Measurements from ENCODE around the gene ESR2.
"Not testable (repeated sequence)": the region's sequence is repeated elsewhere in the genome, so short reads cannot be mapped to it uniquely, and the experiment has no call there.

Gene ESR2

DNA sequence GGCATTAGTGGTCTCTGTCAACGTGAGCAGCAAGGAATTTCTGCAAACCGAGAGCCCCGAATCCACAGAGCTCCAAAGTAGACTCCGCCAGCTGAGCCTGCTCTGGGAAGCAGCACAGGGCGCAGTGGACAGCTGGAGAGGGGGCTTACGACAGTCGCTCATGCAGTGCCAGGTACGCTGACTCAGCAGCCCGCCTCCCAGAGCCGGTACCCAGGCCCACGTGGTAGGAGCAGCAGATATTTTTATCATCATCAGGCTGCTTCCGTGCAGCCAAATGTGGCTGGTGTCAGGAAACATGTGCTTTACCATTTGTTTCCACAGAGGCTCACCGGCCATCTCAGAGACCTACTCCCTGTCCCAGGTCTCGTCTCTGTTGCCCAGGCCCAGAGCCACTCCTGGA lies 73.7 kb downstream of the ESR2 start:
- DNase-seq (ENCODE audit: low read depth) = no peak

DNA sequence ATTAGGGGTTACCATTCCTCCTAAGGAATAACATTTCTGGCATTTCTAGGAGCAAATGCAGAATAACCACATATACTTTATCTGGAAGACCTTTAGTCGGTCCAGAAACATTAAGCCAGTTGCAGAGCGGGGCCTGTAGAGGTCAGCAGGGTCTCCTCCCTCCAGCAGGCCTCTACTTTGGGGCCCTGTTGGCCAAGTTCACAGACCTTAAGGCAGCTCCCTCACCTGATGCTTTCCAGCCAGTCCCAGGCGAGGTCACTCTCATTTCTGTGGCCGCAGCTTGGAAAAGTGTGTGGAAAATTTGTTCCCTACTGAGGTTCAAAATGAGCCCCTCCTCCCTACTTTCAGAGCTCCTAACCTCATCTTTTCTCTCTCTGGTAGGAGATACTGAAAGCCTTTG lies 74.1 kb downstream of the ESR2 start:
- no peak for DNase-seq (ENCODE audit: low read depth)

DNA sequence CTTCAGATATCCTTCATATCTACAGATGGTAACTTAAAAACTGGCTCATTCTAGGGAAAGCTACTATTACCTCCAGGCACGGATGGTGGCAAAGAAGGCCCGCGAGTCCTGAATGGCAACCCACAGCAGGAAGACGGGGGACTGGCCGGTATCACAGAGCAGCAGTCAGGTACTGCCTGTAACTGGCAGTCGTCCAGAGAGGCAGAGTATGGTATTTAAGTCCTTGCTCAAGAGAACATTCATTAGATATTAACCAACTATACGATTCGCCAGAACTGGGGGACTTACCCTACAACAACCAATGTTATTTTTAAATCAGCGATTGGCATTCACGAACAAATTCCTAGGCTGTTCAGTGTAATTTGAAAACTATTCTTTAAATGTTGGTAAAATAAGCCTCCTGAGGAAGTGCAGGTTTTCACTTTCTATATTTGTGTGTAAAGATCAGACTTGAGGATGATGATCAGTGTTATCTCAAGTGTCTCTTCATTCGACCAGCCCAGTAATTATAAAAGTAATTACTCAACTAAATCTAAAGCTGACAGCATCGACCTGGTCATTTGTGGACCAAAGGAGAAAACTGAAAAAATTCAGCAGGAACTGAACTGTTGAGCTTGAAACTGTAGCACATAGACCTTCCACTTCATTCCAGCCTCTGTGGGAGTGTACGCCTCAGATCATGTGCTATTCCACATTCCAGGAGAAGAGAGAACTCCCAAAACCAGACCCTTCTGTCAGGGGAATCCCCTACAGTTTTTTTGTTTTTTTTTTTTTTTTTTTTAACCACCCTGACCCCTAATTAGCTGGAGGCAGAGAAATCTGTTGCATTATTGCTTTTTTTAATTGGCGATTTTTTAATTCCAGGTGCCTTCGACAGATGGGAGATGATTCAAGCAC lies 75.6 kb downstream of the ESR2 start:
- no peak for DNase-seq (ENCODE audit: low read depth)

DNA sequence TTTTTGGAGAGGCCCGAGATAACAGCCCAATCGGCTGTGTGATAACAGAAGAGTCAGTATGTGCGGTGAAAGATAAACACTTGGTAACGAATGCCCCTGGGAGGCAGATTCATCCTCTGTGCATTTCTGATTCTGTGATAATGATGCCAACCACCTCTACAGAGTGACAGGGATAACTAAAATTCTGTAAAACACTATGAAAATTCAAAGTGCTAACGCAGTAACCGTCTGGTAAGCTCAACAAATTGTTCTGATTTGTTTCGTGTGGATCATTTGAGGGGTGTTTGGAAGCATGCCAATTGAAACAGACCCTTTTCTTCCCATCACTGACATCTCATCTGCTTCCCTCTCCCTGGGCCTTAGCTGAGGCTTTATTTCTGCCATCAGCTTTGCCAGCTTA lies 76.3 kb downstream of the ESR2 start:
- no peak for DNase-seq (ENCODE audit: low read depth)

DNA sequence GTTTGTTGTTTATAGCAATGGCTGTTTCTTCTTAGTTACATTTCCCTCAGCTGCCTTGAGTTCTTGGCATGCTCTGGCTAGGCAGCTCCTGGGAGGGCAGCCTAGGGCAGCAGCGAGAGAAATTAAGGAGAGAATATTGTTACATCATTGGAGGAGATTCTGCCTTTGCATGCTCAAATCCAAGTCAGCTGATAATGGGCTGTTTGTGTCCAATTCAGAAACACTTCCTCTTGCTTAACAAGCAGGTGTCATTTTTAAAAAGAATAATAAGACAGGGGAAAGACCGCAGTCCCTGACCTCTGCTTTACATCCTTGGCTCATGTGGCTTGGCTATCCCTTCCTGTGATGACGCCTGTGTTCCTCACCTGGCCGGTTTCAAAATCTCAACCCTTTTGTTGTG lies 76.9 kb downstream of the ESR2 start:
- DNase-seq (ENCODE audit: low read depth) = no peak

DNA sequence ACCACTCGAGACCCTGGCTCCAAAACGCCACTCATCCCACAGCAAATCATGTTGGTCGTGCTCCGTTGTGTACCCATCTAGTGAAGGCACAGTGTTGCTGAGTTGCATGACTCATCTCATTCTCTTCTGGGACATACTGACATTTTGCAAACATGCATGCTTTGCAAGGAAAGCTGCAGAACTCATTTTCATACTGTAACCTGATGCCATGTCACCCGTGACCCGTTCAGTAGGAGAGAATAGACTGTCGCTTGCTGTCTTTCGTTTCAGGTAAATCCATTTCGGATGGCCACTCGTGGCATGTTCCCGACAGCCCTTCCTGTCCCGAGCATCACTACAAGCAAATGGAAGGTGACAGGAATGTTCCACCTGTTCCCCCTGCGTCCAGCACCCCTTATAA lies 78.2 kb downstream of the ESR2 start:
- DNase-seq (ENCODE audit: low read depth) = no peak

DNA sequence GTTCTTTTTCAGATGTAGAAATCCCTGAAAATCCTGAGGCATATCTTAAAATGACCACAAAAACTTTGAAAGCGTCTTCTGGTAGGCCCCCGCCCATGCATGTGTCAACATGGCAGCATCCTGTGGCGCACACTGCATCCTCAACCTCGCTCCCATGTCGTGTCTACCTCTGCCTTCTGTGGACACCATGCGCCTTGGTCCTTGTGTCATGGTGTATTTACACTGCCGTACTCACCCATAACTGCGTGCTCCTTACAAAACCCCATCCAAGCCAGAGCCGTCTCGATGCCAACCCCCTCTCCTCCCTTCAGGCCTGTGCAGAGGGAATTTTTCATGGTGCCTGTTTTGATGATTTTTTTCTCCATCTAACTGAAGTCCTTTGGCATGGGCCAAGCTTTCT lies 78.9 kb downstream of the ESR2 start:
- no peak for DNase-seq (ENCODE audit: low read depth)

DNA sequence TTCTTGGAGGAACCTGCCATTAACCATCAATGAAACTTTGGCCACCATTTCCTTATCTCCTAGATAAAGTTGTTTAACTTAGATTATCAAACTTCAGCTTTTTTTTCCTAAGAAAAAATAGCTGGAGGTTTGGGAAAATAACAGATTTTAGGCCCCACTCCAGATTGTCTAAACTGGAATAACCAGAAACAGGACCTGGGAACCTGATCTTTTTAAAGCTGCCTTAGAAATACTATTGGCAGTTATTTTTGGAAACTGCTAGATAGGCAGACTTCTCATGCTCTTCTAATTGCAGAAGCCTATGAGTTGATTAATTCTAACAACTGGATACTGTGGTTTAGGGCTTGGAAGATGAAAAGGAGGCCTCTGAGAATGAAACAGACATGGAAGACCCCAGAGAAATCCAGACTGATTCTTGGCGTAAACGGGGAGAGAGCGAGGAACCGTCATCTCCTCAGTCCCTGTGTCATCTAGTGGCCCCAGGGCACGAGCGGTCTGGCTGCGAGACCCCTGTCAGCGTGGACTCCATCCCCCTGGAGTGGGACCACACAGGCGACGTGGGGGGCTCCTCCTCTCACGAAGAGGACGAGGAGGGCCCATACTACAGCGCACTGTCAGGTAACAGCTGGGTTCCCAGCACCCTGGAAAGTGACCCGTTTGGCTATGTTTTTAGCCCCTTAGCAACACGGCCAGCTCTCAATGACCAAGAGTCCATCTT lies 80.2 kb downstream of the ESR2 start:
- no peak for DNase-seq (ENCODE audit: low read depth)

DNA sequence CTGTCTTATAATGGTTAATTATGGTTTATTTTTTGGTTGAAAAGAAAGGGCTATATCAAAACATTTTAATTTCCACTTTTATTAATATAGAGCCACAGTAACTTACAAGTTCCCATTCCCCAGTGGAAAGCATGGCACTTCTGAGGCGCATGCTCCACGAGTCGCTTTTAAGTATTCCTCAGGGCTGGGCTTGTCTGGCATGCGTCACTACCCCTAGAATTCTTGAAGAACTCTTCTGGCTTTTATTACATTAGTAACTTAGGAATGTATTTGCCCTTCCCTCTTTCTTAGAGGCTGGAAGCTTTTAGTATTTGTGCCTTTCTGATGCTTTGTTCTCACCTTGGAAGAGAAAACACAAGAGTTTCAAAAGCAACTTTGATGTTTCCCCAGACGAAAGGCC lies 81.1 kb downstream of the ESR2 start:
- DNase-seq (ENCODE audit: low read depth) = no peak

DNA sequence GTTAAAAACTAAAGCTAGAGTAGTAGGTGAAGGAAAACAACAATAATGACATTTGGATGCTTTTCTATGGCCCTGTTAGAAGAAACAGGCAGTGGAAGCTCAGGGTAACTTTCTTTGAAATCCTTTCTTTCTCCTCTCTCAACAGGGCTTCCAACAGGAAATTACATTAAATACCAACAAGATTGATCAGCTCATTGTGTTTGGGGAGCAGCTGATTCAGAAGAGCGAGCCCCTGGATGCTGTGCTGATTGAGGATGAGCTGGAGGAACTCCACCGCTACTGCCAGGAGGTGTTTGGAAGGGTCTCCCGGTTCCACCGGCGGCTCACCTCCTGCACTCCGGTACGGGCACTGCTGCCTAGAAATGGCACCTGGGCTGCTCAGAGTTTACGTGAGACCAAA lies 81.5 kb downstream of the ESR2 start:
- no peak for DNase-seq (ENCODE audit: low read depth)

DNA sequence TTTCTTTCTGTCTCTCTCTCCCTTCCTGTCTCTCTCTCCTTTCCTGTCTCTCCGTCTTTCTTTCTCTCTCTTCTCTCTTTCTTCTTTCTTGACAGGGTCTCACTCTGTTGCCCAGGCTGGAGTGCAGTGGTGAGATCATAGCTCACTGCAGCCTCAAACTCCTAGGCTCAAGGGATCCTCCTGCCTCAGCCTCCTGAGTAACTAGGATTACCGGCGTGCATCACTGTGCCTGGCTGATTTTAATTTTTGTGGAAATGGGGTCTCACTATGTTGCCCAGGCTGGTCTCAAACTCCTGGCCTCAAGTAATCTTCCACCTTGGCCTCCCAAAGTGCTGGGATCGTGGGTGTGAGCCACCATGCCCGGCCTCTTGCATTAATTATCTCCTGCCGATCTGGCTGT lies 83.3 kb downstream of the ESR2 start:
- DNase-seq (ENCODE audit: low read depth) = not testable (repeated sequence)

DNA sequence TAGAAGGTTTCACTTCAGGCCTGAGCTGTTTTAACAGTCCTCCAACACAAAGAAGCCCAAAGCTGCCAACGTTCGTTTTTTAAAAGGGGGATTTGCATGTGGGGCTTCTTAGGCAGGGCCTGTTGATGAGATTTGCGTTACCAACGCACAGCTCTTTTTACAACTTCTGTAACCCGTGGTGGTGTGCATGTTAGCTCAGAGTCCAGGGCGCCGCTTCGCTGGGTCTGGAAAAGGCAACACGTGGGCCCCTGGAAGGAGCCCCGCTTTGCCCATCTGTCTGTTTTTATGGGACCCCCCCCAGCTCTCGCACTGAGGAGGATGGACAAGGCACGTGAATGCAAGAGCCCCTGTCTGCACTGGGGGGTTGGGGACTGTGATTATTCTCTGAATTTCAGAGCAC lies 84.0 kb downstream of the ESR2 start:
- no peak for DNase-seq (ENCODE audit: low read depth)

DNA sequence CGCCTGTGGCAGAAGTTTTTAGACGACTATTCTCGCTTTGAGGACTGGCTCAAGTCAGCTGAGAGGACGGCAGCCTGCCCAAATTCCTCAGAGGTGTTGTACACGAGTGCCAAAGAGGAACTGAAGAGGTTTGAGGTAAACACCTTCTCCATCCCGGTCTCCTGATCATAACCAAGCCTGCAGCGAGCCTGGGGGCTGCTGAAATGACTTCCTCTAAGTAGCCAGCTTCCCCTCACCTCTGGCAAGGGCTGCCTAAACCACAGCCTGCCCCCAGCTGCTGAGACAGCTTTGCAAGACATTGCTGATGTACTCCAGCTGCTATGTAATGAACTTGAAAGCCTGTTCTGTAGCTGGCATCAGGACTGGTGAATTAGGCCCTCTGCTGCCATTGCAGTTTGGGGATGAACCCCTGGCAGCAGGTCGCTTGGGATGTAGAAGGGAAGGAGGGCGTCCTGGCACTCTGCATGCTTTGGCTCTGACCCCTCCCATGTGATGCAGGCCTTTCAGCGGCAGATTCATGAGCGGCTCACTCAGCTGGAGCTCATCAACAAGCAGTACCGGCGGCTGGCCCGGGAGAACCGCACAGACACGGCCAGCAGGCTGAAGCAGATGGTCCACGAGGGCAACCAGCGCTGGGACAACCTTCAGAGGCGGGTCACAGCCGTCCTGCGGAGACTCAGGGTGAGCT lies 84.6 kb downstream of the ESR2 start:
- DNase-seq (ENCODE audit: low read depth) = no peak

DNA sequence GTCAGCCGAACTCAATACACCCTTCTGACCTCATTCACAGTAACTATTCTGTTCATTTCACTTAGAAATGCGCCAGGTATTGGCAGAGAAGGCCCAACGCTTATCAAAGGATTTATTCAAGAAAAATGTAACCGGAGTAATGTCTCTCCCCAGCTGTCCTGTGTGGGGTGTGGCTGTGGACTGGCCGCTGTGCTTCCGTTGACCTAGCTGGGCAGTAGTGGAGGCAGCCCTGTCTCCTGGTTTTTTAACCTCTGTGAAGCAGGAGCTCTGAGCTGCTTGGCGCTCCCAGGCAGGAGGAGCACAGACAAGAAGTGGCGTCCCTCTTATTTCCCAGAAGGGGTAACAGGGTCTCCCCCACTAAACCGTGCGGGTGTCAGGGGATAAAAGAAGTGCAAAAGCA lies 85.2 kb downstream of the ESR2 start:
- no peak for DNase-seq (ENCODE audit: low read depth)

DNA sequence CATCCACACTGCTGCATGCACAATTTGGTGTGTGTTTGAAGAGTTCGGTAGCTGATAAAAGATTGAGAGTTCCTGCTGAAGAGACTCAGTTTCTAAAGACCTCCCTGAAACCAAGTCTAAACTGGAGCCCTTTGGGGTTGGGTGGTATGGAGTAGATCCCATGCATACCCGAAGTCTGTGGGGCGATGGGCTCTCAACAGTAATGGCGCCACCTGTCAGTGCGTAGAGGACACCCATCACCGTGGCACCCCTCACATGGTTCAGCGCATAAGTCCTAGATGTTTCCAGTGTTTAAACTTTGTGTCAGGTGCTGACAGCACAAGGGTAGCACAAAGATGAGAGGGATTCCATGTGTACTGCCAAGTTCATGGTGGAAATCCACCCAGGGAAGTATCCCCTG lies 85.9 kb downstream of the ESR2 start:
- no peak for DNase-seq (ENCODE audit: low read depth)

DNA sequence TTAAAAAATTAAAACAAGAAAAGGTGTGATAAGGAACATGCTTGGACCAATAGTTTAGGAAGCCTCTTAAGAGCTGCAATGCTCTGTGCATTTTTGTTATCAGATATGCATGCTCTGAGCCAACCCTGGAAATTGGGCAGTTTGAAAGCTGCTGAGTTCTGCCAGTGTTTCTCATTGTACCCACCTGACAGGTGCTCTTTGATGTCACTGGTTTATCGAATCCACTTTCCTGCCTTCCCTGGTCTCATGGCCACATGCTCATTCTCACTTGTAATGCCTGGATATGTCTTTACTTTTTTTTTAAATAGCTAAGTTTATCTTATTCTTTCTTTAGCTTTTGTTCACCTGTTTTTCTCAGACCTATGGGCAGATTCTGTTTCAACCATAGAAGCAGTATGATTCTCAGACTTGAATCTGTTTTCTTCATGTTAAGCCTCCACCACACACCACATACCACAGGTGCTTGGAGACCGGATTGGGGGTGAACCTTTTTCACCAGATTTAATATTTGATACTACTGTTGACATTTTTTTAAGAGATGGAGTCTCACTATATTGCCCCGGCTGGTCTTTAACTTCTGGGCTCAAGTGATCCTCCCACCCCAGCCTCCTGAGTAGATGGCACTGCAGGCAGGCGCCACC lies 90.7 kb downstream of the ESR2 start:
- DNase-seq (ENCODE audit: low read depth) = no peak

DNA sequence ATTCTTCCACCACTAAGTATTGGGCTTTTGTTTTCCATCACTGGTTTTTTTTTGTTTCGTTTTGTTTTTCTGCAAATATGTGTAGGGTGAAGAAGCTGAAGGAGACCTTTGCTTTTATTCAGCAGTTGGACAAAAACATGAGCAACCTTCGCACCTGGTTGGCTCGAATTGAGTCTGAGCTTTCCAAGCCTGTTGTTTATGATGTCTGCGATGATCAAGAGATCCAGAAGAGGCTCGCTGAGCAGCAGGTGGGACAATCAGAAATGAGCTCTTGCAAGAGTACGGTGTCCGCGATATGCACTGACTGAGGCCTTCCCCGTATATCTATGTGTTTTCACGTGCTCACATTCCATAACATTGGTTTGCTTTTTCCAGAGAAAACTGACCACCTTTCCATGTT lies 91.5 kb downstream of the ESR2 start:
- no peak for DNase-seq (ENCODE audit: low read depth)

DNA sequence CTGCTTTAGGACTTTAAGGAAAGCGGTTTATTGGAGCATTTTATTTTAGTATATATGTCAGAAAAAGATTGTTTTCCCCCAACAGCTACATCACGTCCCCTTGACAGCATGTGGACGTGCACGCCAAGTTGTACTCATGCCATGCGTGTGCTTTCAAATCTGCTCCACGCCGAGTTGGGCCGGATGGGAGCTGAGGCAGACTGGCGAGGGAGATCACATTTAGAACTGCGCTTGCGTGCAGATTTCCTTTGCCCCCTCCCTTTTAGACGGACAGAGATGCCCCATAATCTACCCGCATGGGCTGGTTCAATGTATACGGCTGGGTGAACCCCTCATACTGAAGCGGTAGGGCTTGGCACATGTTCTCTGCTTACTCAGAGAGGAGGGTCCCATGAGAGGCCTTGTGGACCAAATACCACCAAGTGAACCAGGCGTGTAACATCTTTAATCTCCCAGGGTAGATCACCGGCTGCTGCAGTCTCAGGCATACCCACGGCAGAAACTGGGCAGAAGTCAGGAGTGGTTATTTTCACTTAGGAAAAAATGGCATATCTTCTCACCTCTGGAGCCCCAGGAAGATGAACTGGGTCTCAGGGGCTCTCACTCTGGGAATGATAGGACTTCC lies 92.1 kb downstream of the ESR2 start:
- DNase-seq (ENCODE audit: low read depth) = no peak

DNA sequence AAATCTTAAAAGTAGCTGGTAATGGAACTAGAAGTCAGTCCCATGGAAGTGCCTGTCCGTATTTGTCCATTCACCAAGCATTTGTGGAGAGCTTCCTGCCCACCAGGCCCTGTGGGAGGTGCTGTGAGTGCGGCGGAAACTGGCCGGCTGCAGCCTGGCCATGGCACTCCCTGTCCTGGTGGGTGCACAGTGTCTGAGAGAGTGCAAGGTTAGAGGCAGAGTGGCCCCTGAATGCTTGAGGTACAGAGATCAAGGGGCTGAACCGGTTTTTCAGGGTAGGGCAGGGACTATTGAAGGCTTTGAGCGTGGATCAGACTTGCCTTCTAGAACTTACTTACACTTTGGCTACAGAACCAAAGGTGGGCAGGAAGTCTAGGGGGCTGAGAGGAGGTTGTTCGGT lies 92.9 kb downstream of the ESR2 start:
- DNase-seq (ENCODE audit: low read depth) = no peak

DNA sequence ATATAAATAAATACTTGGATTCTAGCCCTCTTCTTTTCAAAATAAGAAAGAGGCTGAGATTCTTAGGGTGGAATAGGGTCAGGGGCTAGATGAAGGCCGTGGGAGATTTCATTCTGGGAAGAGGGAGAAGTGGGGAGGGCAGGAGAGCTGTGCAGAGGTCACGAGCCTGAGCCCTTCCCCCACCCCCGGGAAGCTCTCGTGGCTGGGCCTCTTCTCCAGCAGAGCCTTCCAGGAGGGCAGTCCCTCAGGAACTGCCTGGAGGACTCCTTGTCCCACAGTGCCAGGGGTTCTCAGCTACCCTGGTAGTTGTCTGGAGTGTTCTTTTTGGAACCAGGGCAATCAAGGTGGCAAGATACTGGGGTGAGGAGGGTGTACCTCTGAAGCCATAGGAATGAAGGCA lies 94.0 kb downstream of the ESR2 start:
- no peak for DNase-seq (ENCODE audit: low read depth)

DNA sequence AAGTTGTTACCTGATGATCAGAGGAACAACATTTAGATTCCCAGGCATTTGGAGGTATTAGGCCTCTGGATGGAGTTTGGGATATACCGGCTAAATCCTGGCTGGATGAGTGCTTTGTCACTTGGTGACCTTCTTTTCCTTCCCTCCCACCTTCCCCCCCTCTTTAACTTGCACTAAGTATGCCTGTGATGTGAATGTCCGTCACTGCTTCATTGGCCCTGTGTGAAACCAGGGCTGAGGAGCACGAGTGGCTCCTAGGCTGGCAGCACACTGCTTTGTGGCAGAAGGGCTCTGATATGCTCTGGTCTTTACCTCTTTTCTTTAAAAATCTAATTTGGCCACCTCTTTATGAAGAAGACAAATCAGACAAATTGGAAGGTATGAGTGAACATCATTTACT lies 95.7 kb downstream of the ESR2 start:
- DNase-seq (ENCODE audit: low read depth) = no peak

DNA sequence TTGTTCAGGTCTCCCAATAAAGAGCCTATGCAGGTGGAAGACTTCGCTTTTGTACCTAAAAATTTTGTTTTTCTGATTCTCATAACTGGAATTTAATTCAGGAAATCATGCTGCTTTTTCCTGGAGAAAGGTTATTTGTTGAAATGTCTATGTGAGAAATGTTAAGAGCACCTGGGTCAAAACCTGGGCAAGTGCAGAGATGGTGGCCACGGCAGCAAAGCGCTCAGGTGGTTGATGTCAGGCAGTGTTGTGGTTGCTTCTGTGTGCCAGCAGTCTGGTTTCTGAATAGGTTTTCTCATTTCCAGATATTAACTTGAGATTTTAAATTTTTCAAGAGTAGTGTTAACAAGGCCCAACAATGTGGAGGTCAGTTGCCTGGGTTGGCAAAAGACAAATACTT lies 96.2 kb downstream of the ESR2 start:
- no peak for DNase-seq (ENCODE audit: low read depth)

All from activated T-helper 1 cell treated with Interleukin-2 at 50 U/mL for 16 hours (primary cell).